Measurements from ENCODE around the gene PLEKHF1.
"Not testable (repeated sequence)": the region's sequence is repeated elsewhere in the genome, so short reads cannot be mapped to it uniquely, and the experiment has no call there.

PLEKHF1 gene

GRCh38 chr19:29664753-29665214, 477 bp upstream of the PLEKHF1 start:
- no peak for DNase-seq (ENCODE audit: low read depth in 2 of 2)

GRCh38 chr19:29665826-29666577, 741 bp downstream of the PLEKHF1 start:
- no peak for DNase-seq (ENCODE audit: low read depth in 2 of 2)

- DNase-seq (ENCODE audit: low read depth in 2 of 2), result peak in 1 of 2 experiments; percentile 35
Observed at GRCh38 chr19:29666578-29667386, 1.5 kb downstream of the PLEKHF1 start.

GRCh38 chr19:29667387-29667783, 2.1 kb downstream of the PLEKHF1 start:
- no peak for DNase-seq (ENCODE audit: low read depth in 2 of 2)

- DNase-seq (ENCODE audit: low read depth in 2 of 2), result no peak
Observed at GRCh38 chr19:29667901-29668341, 2.7 kb downstream of the PLEKHF1 start.

GRCh38 chr19:29668746-29669609, 3.7 kb downstream of the PLEKHF1 start:
- DNase-seq (ENCODE audit: low read depth in 2 of 2), result no peak

GRCh38 chr19:29670255-29670654, 5.0 kb downstream of the PLEKHF1 start:
- no peak for DNase-seq (ENCODE audit: low read depth in 2 of 2)

GRCh38 chr19:29671026-29671392, 5.7 kb downstream of the PLEKHF1 start:
- not testable (repeated sequence) for DNase-seq (ENCODE audit: low read depth in 2 of 2)

GRCh38 chr19:29671393-29672160, 6.3 kb downstream of the PLEKHF1 start:
- DNase-seq (ENCODE audit: low read depth in 2 of 2), result no peak

- DNase-seq (ENCODE audit: low read depth in 2 of 2), result no peak
Observed at GRCh38 chr19:29672319-29672932, 7.2 kb downstream of the PLEKHF1 start.

GRCh38 chr19:29672933-29673336, 7.7 kb downstream of the PLEKHF1 start:
- DNase-seq (ENCODE audit: low read depth in 2 of 2), result no peak

- DNase-seq (ENCODE audit: low read depth in 2 of 2), result no peak
Observed at GRCh38 chr19:29673451-29674371, 8.4 kb downstream of the PLEKHF1 start.

- no peak for DNase-seq (ENCODE audit: low read depth in 2 of 2)
Observed at GRCh38 chr19:29674374-29675119, 9.3 kb downstream of the PLEKHF1 start.

- DNase-seq (ENCODE audit: low read depth in 2 of 2), result no peak
Observed at GRCh38 chr19:29675120-29675649, 9.9 kb downstream of the PLEKHF1 start.

- no peak for DNase-seq (ENCODE audit: low read depth in 2 of 2)
Observed at GRCh38 chr19:29675650-29676186, 10.5 kb downstream of the PLEKHF1 start.

GRCh38 chr19:29676586-29676985, 11.3 kb downstream of the PLEKHF1 start:
- DNase-seq (ENCODE audit: low read depth in 2 of 2), result no peak

- no peak for DNase-seq (ENCODE audit: low read depth in 2 of 2)
Observed at GRCh38 chr19:29677001-29677817, 11.9 kb downstream of the PLEKHF1 start.
